GM18526 (cell line): ENCODE data around the gene ZFYVE16.

Experiments
- POLR2A ChIP-seq: IDR thresholded peaks from 3 replicates; pipeline ENCODE4 v1.6.1; 2011; ENCODE audit not compliant: insufficient read length; ENCODE audit errors: extremely low read depth

The ZFYVE16 gene

DNA sequence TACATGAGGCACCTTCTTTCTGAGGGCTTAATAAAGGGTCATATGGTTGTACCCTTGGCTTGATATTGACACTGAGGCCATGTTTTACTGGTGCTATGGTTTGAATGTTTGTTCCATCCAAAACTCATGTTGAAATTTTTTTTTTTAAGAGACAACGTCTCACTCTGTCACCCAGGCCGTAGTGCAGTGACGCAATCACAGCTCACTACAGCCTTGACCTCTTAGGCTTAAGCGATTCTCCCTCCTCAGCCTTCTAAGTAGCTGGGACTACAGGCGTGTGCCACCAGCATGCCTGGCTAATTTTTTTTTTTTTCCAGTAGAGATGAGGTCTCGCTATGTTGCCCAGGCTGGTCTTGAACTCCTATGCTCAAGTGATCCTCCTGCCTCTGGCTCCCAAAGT lies 101.0 kb downstream of the ZFYVE16 start:
- TF ChIP-seq POLR2A: no peak

DNA sequence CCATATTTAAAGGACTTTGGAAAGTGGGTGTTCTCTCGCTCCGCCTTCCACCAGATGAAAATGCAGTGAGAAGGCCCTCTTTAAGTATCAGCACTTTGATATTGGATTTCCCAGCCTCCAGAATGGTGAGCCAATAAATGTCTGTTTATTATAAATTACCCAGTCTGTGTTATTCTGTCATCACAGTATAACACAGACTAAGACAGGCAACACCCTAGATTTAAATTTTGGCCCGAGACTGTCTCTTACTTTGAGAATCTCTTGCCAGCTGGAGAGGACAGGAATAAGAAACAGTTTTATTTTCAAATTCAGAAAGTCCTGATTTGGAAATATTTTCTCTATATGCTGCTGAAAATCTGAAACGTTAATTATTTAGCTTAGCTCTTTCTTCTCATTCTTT lies 101.5 kb downstream of the ZFYVE16 start:
- TF ChIP-seq POLR2A: no peak

DNA sequence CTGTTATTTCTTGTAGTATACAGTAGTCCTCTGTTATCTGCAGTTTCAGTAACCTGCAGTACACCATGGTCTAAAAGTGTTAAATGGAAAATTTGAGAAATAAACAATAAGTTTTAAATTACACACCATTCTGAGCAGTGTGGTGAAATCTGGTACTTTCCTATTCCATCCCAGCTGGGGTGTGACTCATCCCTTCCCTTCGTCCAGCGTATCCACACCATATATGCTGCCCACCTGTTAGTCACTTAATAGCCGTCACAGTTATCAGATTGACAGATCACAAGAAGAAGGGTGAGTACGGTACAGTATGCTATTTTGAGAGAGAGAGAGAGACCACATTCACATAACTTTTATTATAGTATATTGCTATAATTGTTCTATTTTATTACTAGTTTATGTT lies 109.0 kb downstream of the ZFYVE16 start:
- no peak for TF ChIP-seq POLR2A
